H1 (cell line): ENCODE measurements around the gene TADA2B.

Experiments used
- CBX5 ChIP-seq: fragments of 300-800, 300-1000 bp; sonication (generic); IDR thresholded peaks from 2 replicates; pipeline ENCODE4 v1.7.1; 2016; ENCODE audit warnings: antibody characterized with exemption, low read length, low read depth
- CREB1 ChIP-seq: IDR thresholded peaks from 2 replicates; pipeline ENCODE4 v1.6.1; 2012; ENCODE audit warnings: inconsistent platforms
- CTCF ChIP-seq, 3 experiments: IDR thresholded peaks; 1 replicate in 2 of 3; 2 replicates in 1 of 3; pipeline versions ENCODE4 v1.5.1 to v1.6.1; 2011; ENCODE audit warnings: low read length in 3 of 3, mild to moderate bottlenecking in 3 of 3, inconsistent platforms in 2 of 3, low read depth in 1 of 3, moderate library complexity in 1 of 3; ENCODE audit not compliant: insufficient read depth in 1 of 3; ENCODE audit errors: control extremely low read depth in 1 of 3
- EP300 ChIP-seq, 2 experiments: IDR thresholded peaks; 1 replicate in 1 of 2; 2 replicates in 1 of 2; pipeline ENCODE4 v1.6.1; 2011 to 2012; ENCODE audit warnings: low read depth in 2 of 2, low read length in 2 of 2, mild to moderate bottlenecking in 2 of 2, borderline replicate concordance in 1 of 2, inconsistent platforms in 1 of 2, moderate library complexity in 1 of 2
- HDAC2 ChIP-seq, 2 experiments: fragments of 300-600 bp in 1 of 2; sonication (generic) in 1 of 2; IDR thresholded peaks; 2 replicates each; pipeline ENCODE4 v1.6.1; 2011 to 2012; ENCODE audit warnings: low read depth in 2 of 2, low read length in 2 of 2, mild to moderate bottlenecking in 2 of 2, moderate library complexity in 2 of 2, borderline replicate concordance in 1 of 2, inconsistent platforms in 1 of 2
- HDAC6 ChIP-seq: IDR thresholded peaks from one replicate; pipeline ENCODE4 v1.7.1; 2012; ENCODE audit warnings: low read depth, mild to moderate bottlenecking, inconsistent platforms, low read length, moderate library complexity
- POLR2A ChIP-seq, 2 experiments: IDR thresholded peaks; 1 replicate in 1 of 2; 2 replicates in 1 of 2; pipeline ENCODE4 v1.6.1; 2011; ENCODE audit warnings: low read depth in 2 of 2, low read length in 2 of 2, mild to moderate bottlenecking in 2 of 2; ENCODE audit errors: control extremely low read depth in 1 of 2
- POU5F1 ChIP-seq: IDR thresholded peaks from 2 replicates; pipeline ENCODE4 v1.6.1; 2011; ENCODE audit warnings: low read depth, mild to moderate bottlenecking, low read length, moderate library complexity
- SP2 ChIP-seq: IDR thresholded peaks from 2 replicates; pipeline ENCODE4 v1.6.1; 2012; ENCODE audit warnings: mild to moderate bottlenecking, low read length, inconsistent platforms
- TAF1 ChIP-seq: IDR thresholded peaks from 2 replicates; pipeline ENCODE4 v1.6.1; 2011; ENCODE audit warnings: mild to moderate bottlenecking, low read depth, low read length
- YY1 ChIP-seq: IDR thresholded peaks from 2 replicates; pipeline ENCODE4 v1.6.1; 2011; ENCODE audit warnings: low read depth, mild to moderate bottlenecking, low read length

- TF ChIP-seq YY1 (no peak), SP2 (no peak), TAF1 (no peak), CBX5 (no peak), CREB1 (no peak), EP300 (IDR thresholded peaks at IDR 0.05; ENCODE audit: borderline replicate concordance in 1 of 2, low read depth in 2 of 2, low read length in 2 of 2) (no peak), POLR2A (IDR thresholded peaks at IDR 0.05; ENCODE audit: control extremely low read depth in 1 of 2, low read depth in 2 of 2, low read length in 2 of 2) (no peak), CTCF (IDR thresholded peaks at IDR 0.05; ENCODE audit: control extremely low read depth in 1 of 3, insufficient read depth in 1 of 3, low read depth in 1 of 3, low read length in 3 of 3) (no peak), HDAC6 (no peak), POU5F1 (no peak), HDAC2 (IDR thresholded peaks at IDR 0.05; ENCODE audit: borderline replicate concordance in 1 of 2, low read depth in 2 of 2, low read length in 2 of 2) (no peak)
Observed at GRCh38 chr4:7103607-7104365, 60.6 kb downstream of the TADA2B start.
